ENCODE data around the gene EVA1B. TPM values are rescaled to one million over a fixed set of nuclear protein-coding genes. Genes with fewer than 3 reads are reported as not detected.

The EVA1B gene
- polyA plus RNA-seq, 1 donor (not counting 4 experiments of a cell fraction or from before 2014, with no cell fraction given), result 2.4 TPM

DNA sequence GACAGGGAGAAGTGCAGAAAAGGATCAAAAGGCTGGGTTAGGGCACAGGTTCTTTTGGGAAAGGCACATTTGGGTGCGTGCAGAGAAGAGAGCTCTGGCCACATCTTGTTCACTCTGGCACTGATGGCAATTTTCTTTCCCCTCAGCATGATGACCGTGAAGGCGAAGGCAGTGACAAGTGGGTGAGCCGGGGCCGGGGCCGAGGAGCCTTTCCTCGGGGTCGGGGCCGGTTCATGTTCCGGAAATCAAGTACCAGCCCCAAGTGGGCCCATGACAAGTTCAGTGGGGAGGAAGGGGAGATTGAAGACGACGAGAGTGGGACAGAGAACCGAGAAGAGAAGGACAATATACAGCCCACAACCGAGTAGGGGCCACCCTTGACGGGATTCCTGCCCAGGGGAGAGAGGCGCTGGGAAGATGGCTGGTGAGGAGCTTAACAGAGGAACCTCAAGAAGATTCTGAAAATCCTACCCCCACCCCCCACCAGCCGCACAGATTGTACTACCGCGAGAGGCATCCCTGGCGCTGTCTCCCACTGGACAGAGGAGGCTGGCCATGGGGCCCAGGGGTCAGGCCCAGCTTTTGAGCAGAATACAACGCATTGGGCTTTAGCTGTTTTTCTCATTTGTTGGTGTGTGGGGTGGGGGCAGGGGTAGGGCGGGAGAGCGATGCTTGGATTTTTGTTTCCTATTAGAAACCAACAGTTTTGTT, 19.6 kb downstream of the EVA1B start:
- DNase-seq (ENCODE audit: low read depth, low spot score) (no peak), FAIRE-seq (no peak)
- no peak overlapping the region for H3K9ac ChIP-seq (ENCODE audit: control insufficient read depth, extremely low read depth, insufficient read depth, low read length)
- peaks cover 36% of the 10 kb centered on the region for H3K4me1 ChIP-seq (ENCODE audit: control insufficient read depth, extremely low read depth, insufficient read depth, low read length)
- dilution Hi-C loops (cut with MboI; ENCODE audit: extremely low pct_ligation_motif_present, low sequenced_read_pairs), result no loop called here
- H3K9me1 ChIP-seq (ENCODE audit: control insufficient read depth, extremely low read depth, insufficient read depth, low read length), result no peaks in the 10 kb centered on the region
- H3K79me2 ChIP-seq (ENCODE audit: control insufficient read depth, insufficient read depth, low read length), result peaks cover 10% of the 10 kb centered on the region
- H3K27ac ChIP-seq (ENCODE audit: control insufficient read depth, insufficient read depth, low read length), result no peak overlapping the region
- H2AFZ ChIP-seq (ENCODE audit: control insufficient read depth, low read length), result no peak overlapping the region
- peaks cover 19 to 44% of the 10 kb centered on the region in 2 experiments for H3K36me3 ChIP-seq (ENCODE audit: control insufficient read depth in 2 of 2, extremely low read depth in 1 of 2, insufficient read depth in 2 of 2, low read length in 2 of 2)
- H3K4me3 ChIP-seq (ENCODE audit: control insufficient read depth in 2 of 3, extremely low read depth in 1 of 3, insufficient read depth in 2 of 3, low read depth in 1 of 3, low read length in 3 of 3), result no peak overlapping the region
- no peaks in the 10 kb centered on the region for H4K20me1 ChIP-seq (ENCODE audit: control insufficient read depth, extremely low read depth, insufficient read depth, low read length)
- TF ChIP-seq CTCF (optimal IDR thresholded peaks at IDR 0.05 in 1 of 3, IDR thresholded peaks at IDR 0.05 in 1 of 3, conservative IDR thresholded peaks at IDR 0.05 in 1 of 3; ENCODE audit: extremely low read depth in 1 of 3, insufficient read depth in 2 of 3, low read length in 3 of 3), result no peak
- no peak for TF ChIP-seq EZH2 (IDR thresholded peaks at IDR 0.05; ENCODE audit: low read length)
- no peaks in the 10 kb centered on the region for H3K27me3 ChIP-seq (ENCODE audit: control insufficient read depth, extremely low read depth, insufficient read depth, low read length)
- H3K4me2 ChIP-seq (ENCODE audit: control insufficient read depth, extremely low read depth, insufficient read depth, low read depth, low read length), result no peak overlapping the region
- no peaks in the 10 kb centered on the region for H3K9me3 ChIP-seq (ENCODE audit: control insufficient read depth, low read depth, low read length)

DNA sequence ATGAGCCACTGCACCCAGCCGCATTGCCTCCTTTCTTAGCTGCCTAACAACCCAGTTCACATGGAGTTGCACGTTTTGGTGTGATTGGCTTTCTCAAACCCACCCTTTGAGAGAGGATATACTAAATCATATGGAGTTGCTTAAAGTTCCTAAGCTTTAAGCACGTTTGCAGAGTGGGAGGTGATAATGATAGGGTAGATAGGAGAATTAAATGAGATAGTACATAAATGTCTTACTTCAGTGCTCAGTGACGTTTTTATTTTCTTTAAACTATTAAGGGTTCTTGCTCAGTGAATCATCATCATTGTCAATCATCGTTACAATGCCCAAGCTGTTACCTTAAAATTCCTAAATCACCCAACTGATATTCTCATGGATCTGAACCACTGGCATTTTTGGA, 20.2 kb downstream of the EVA1B start:
- DNase-seq (ENCODE audit: low read depth, low spot score), result no peak
- Histone ChIP-seq H3K27ac (ENCODE audit: control insufficient read depth, insufficient read depth, low read length) (no peak overlapping the region), H3K4me2 (ENCODE audit: control insufficient read depth, extremely low read depth, insufficient read depth, low read depth, low read length) (no peak overlapping the region), H3K9me3 (ENCODE audit: control insufficient read depth, low read depth, low read length) (no peaks in the 10 kb centered on the region), H3K4me3 (ENCODE audit: control insufficient read depth in 2 of 3, extremely low read depth in 1 of 3, insufficient read depth in 2 of 3, low read depth in 1 of 3, low read length in 3 of 3) (no peak overlapping the region), H3K4me1 (ENCODE audit: control insufficient read depth, extremely low read depth, insufficient read depth, low read length) (peaks cover 36% of the 10 kb centered on the region), H4K20me1 (ENCODE audit: control insufficient read depth, extremely low read depth, insufficient read depth, low read length) (no peaks in the 10 kb centered on the region), H3K9me1 (ENCODE audit: control insufficient read depth, extremely low read depth, insufficient read depth, low read length) (no peaks in the 10 kb centered on the region), H3K27me3 (ENCODE audit: control insufficient read depth, extremely low read depth, insufficient read depth, low read length) (no peaks in the 10 kb centered on the region), H2AFZ (ENCODE audit: control insufficient read depth, low read length) (no peak overlapping the region), H3K36me3 (ENCODE audit: control insufficient read depth in 2 of 2, extremely low read depth in 1 of 2, insufficient read depth in 2 of 2, low read length in 2 of 2) (peaks cover 21 to 46% of the 10 kb centered on the region in 2 experiments), H3K9ac (ENCODE audit: control insufficient read depth, extremely low read depth, insufficient read depth, low read length) (peak overlapping the region; percentile 9), H3K79me2 (ENCODE audit: control insufficient read depth, insufficient read depth, low read length) (peaks cover 10% of the 10 kb centered on the region)
- dilution Hi-C loops (cut with MboI; ENCODE audit: extremely low pct_ligation_motif_present, low sequenced_read_pairs), result no loop called here
- FAIRE-seq, result no peak
- TF ChIP-seq EZH2 (IDR thresholded peaks at IDR 0.05; ENCODE audit: low read length) (no peak), CTCF (optimal IDR thresholded peaks at IDR 0.05 in 1 of 3, IDR thresholded peaks at IDR 0.05 in 1 of 3, conservative IDR thresholded peaks at IDR 0.05 in 1 of 3; ENCODE audit: extremely low read depth in 1 of 3, insufficient read depth in 2 of 3, low read length in 3 of 3) (no peak)
